ENCODE measurements around the gene GXYLT2.

- TF ChIP-seq, protein P1, sequence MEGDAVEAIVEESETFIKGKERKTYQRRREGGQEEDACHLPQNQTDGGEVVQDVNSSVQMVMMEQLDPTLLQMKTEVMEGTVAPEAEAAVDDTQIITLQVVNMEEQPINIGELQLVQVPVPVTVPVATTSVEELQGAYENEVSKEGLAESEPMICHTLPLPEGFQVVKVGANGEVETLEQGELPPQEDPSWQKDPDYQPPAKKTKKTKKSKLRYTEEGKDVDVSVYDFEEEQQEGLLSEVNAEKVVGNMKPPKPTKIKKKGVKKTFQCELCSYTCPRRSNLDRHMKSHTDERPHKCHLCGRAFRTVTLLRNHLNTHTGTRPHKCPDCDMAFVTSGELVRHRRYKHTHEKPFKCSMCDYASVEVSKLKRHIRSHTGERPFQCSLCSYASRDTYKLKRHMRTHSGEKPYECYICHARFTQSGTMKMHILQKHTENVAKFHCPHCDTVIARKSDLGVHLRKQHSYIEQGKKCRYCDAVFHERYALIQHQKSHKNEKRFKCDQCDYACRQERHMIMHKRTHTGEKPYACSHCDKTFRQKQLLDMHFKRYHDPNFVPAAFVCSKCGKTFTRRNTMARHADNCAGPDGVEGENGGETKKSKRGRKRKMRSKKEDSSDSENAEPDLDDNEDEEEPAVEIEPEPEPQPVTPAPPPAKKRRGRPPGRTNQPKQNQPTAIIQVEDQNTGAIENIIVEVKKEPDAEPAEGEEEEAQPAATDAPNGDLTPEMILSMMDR (IDR thresholded peaks at IDR 0.05), result no peak
- TF ChIP-seq EZH2 (IDR thresholded peaks at IDR 0.05; ENCODE audit: borderline replicate concordance, insufficient read depth, low read depth, low read length, poor library complexity, severe bottlenecking), result no peak
These were observed 61.2 kb downstream of the GXYLT2 start for GRCh38 chr3:72949016-72949415.

Data from B cell (primary cell).